Adrenal gland (tissue), 12 donors: Measurements from ENCODE around the gene GKN2. TPM values are rescaled to one million over a fixed set of nuclear protein-coding genes. Genes with fewer than 3 reads are reported as not detected.

Experiments used
- DNase-seq, 7 donors: peaks; one replicate each; pipeline ENCODE4 v3.0.0-alpha.2; 2019 to 2020
- H3K27ac ChIP-seq, 5 donors: fragments of 200-600 bp; sonication (generic) in 4 of 5; 1 replicate in 3 of 5; 2 replicates in 2 of 5; pipeline versions ENCODE4 v1.5.1 to v1.8.0; 2016 to 2020; ENCODE audit warnings: mild to moderate bottlenecking in 1 of 5
- H3K27me3 ChIP-seq: fragments of 200-600 bp; 2 replicates; pipeline ENCODE4 v1.8.0; 2021
- H3K36me3 ChIP-seq, 2 donors: fragments of 200-600 bp; replicated peaks in 1 of 2; 1 replicate in 1 of 2; 2 replicates in 1 of 2; pipeline versions ENCODE4 v1.5.1 to v1.8.0; 2018 to 2022
- H3K4me1 ChIP-seq, 2 donors: fragments of 200-600 bp; replicated peaks in 1 of 2; 1 replicate in 1 of 2; 2 replicates in 1 of 2; pipeline versions ENCODE4 v1.5.1 to v1.8.0; 2018 to 2021
- H3K4me3 ChIP-seq, 4 donors: fragments of 200-600 bp; sonication (generic) in 3 of 4; one replicate each; pipeline ENCODE4 v1.5.1; 2016 to 2018
- H3K9me3 ChIP-seq, 3 donors: fragments of 200-600 bp; sonication (generic) in 1 of 3; replicated peaks in 1 of 3; 1 replicate in 2 of 3; 2 replicates in 1 of 3; pipeline versions ENCODE4 v1.5.1 to v1.8.0; 2016 to 2021
- POLR2A ChIP-seq, 2 donors: fragments of 450-650 bp; IDR thresholded peaks; one replicate each; pipeline ENCODE4 v1.6.1; 2017; ENCODE audit warnings: antibody characterized with exemption in 2 of 2, mild to moderate bottlenecking in 2 of 2, moderate library complexity in 1 of 2
- WGBS, 4 donors: extraction: QIAGEN DNeasy Blood & Tissue Kit in 2 of 4; methylation state at CpG; one replicate each; pipeline versions ENCODE4 v1.1.5 to v1.1.7; 2013 to 2017; 5-methylcytosine and 5-hydroxymethylcytosine counted together
- intact Hi-C, 2 donors: fragments of 100-400 bp; cut with DNase I; formaldehyde crosslinking; loops; one replicate each; pipeline versions ENCODE4 v1.14.1 to v1.15.0; 2022 to 2023
- polyA plus RNA-seq, 3 donors: library from polyadenylated mRNA; stranded (reverse); fragments of 200-250 nt in 2 of 3; fragments of 350-450 nt in 1 of 3; fragmentation: Illumina TruSeq in 1 of 3; extraction: RNeasy Lipid Tissue Mini Kit (QIAGEN cat#74804) in 1 of 3; gene quantifications; one replicate each; pipeline ENCODE4 v1.2.3, GENCODE V29; 2013 to 2014
- total RNA-seq, 9 donors: library from RNA; depleted of rRNA in 4 of 9; stranded (reverse); fragments of >200 nt in 4 of 9; fragments of 120-200 nt in 1 of 9; fragmentation: NEBNext Ultra II Directional in 1 of 9; extraction: Animal tissue kit (Norgen Biotek cat#: 25700) in 1 of 9; gene quantifications; one replicate each; pipeline versions ENCODE4 v1.1.0 to v1.2.4, GENCODE V29; 2013 to 2023
- TF ChIP-seq, protein P1 (sequence below), 6 experiments: fragments of 450-650 bp in 4 of 6; fragments of 200-600 bp in 2 of 6; sonication (generic) in 1 of 6; IDR thresholded peaks; 1 replicate in 5 of 6; 2 replicates in 1 of 6; pipeline versions ENCODE4 v1.5.1 to v1.8.0; 2016 to 2021; ENCODE audit warnings: antibody characterized with exemption in 6 of 6, mild to moderate bottlenecking in 2 of 6, moderate library complexity in 1 of 6
- donor health status: healthy with polysubstance abuse.
- donor health status: Bipolar disorder and iron deficiency.
- donor health status: DM: yes; HTN: yes; CAD: no.
- donor health status: DM: no; HTN: no; CAD: no.
- donor health status: DM: no; HTN: no; CAD: no.
- donor health status: DM: yes; HTN: yes; CAD: no.

The GKN2 gene
- total and polyA plus RNA-seq, 12 donors, result 0.27 to 0.31 TPM; not detected in 10

DNA sequence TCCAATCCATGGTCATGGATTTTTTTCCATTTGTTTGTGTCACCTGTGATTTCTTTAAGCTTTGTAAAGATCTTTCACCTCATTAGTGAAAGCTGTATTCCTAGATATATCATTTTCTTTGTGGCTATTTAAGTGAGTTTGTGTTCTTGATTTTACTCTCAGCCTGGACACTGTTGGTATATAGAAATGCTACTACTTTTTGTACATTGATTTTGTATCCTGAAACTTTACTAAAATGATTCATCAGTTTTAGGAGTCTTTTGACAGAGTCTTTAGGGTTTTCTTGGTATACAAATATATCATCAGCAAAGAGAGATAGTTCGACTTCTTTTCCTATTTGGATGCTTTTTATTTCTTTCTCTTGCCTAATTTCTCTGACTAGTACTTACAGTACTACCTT, 12.3 kb downstream of the GKN2 start:
- H3K4me1 ChIP-seq, result no peaks in the 10 kb centered on the region
- H3K4me3 ChIP-seq, result no peak overlapping the region
- H3K27me3 ChIP-seq, result no peaks in the 10 kb centered on the region
- no peak overlapping the region for H3K27ac ChIP-seq
- no peak for DNase-seq
- no peaks in the 10 kb centered on the region for H3K36me3 ChIP-seq
- intact Hi-C loops, result loop anchor here in 1 of 2 donors (10.0 kb wide), 2 partner anchors 74 to 364 kb away; partner anchors contain the start of gene ANTXR1
- TF ChIP-seq, protein P1, sequence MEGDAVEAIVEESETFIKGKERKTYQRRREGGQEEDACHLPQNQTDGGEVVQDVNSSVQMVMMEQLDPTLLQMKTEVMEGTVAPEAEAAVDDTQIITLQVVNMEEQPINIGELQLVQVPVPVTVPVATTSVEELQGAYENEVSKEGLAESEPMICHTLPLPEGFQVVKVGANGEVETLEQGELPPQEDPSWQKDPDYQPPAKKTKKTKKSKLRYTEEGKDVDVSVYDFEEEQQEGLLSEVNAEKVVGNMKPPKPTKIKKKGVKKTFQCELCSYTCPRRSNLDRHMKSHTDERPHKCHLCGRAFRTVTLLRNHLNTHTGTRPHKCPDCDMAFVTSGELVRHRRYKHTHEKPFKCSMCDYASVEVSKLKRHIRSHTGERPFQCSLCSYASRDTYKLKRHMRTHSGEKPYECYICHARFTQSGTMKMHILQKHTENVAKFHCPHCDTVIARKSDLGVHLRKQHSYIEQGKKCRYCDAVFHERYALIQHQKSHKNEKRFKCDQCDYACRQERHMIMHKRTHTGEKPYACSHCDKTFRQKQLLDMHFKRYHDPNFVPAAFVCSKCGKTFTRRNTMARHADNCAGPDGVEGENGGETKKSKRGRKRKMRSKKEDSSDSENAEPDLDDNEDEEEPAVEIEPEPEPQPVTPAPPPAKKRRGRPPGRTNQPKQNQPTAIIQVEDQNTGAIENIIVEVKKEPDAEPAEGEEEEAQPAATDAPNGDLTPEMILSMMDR (IDR thresholded peaks at IDR 0.05), result no peak
- TF ChIP-seq POLR2A (IDR thresholded peaks at IDR 0.05), result no peak
- 71 to 88% (median 82%) methylated on average over 1 of the region's 1 CpG for WGBS, 4 donors
- no peaks in the 10 kb centered on the region for H3K9me3 ChIP-seq

DNA sequence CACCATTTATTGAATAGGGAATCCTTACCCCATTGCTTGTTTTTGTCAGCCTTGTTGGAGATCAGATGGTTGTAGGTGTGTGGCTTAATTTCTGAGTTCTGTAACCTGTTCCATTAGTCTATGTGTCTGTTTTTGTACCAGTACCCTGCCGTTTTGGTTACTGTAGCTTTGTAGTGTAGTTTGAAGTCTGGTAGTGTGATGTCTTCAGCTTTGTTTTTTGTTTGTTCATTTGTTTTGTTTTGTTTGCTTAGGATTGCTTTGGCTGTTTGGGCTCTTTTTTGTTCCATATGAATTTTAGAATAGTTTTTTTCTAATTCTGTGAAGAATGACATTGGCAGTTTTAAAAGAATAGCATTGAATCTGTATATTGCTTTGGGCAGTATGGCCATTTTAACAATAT, 12.7 kb downstream of the GKN2 start:
- Histone ChIP-seq H3K4me1 (no peaks in the 10 kb centered on the region), H3K4me3 (no peak overlapping the region), H3K36me3 (no peaks in the 10 kb centered on the region), H3K27me3 (no peaks in the 10 kb centered on the region), H3K9me3 (no peaks in the 10 kb centered on the region), H3K27ac (no peak overlapping the region)
- intact Hi-C loops, result loop anchor here in 1 of 2 donors (10.0 kb wide), 2 partner anchors 75 to 365 kb away; partner anchors contain the start of gene ANTXR1
- TF ChIP-seq POLR2A (IDR thresholded peaks at IDR 0.05), result no peak
- TF ChIP-seq, protein P1 (IDR thresholded peaks at IDR 0.05), result no peak
- no peak for DNase-seq
- 79 to 91% (median 86%) methylated on average over 1 of the region's 1 CpG for whole genome bisulfite sequencing, 4 donors

DNA sequence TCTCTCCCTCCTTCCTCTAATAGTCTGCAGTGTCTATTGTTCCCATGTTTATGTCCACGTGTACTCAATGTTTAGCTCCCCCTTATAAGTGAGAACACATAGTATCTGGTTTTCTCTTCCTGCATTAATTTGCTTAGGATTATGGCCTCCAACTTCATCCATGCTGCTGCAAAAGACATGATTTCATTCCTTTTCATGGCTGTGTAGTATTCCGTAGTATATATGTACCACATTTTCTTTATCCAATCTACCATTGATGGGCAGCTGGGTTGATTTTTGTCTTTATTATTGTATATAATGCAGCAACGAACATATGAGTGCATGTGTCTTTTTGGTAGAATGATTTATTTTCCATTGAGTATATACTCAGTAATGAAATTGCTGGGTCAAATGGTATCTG, 13.8 kb downstream of the GKN2 start:
- no peaks in the 10 kb centered on the region for H3K27me3 ChIP-seq
- TF ChIP-seq, protein P1 (IDR thresholded peaks at IDR 0.05), result no peak
- no peak for TF ChIP-seq POLR2A (IDR thresholded peaks at IDR 0.05)
- 79 to 87% (median 84%) methylated on average over 3 of the region's 3 CpGs for WGBS, 4 donors
- intact Hi-C loops, result no loop called here
- DNase-seq, result no peak
- no peak overlapping the region for H3K4me3 ChIP-seq
- no peak overlapping the region for H3K27ac ChIP-seq
- no peaks in the 10 kb centered on the region for H3K9me3 ChIP-seq
- no peaks in the 10 kb centered on the region for H3K36me3 ChIP-seq
- H3K4me1 ChIP-seq, result no peaks in the 10 kb centered on the region

DNA sequence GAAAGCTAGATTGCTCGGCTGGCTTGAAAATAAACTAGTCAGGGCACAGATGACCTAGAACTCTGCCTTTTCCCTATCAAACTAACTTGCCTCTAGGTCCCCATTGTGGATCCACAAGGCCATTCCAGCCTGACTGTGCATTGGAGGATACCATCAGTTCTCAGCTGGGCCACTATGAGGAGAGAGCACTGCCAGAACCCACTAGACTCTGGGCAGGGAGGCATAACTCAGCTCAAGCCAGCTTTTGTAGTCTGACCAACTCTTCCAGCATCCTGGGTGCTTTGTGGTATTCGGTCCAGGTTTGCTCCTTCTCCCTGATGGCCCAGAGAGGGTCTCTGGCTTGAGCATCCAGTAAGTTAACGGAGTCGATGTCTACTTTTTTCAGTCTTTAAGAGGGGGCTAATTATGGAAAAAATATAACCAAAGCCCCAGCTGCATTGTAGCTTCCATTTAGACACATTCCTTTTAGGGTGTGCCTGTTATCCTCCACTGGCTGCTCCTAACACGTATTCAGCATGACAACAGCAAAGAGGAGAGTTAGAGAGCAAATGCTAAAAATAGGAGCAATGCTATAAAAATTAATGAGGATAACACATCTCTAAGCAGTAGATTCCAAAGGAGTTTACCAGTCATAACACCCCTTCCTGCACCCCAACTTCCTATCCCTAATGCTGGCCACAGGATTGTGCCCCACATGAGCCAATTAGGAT, 15.2 kb downstream of the GKN2 start:
- TF ChIP-seq, protein P1 (IDR thresholded peaks at IDR 0.05), result no peak
- no peak for TF ChIP-seq POLR2A (IDR thresholded peaks at IDR 0.05)

More for the DNA sequence above, 15.2 kb downstream of the GKN2 start:
- 81 to 89% (median 86%) methylated on average over 5 of the region's 5 CpGs for WGBS, 4 donors
- Histone ChIP-seq H3K4me1 (no peaks in the 10 kb centered on the region), H3K9me3 (no peaks in the 10 kb centered on the region), H3K36me3 (no peaks in the 10 kb centered on the region), H3K27ac (no peak overlapping the region), H3K4me3 (no peak overlapping the region), H3K27me3 (no peaks in the 10 kb centered on the region)
- DNase-seq, result no peak
- intact Hi-C loops, result no loop called here
